HCT116 (cell line): Measurements from ENCODE around the gene ZNF761.
"Not testable (repeated sequence)": the region's sequence is repeated elsewhere in the genome, so short reads cannot be mapped to it uniquely, and the experiment has no call there.

Experiments used
- CBX3 ChIP-seq: IDR thresholded peaks from 2 replicates; pipeline ENCODE4 v1.6.1; 2012; ENCODE audit warnings: low read depth
- EZH2 ChIP-seq: fragments of 200-600 bp; sonication (generic); IDR thresholded peaks from 2 replicates; pipeline ENCODE4 v1.6.1; 2017; ENCODE audit warnings: antibody characterized with exemption, mixed run types
- JUND ChIP-seq: IDR thresholded peaks from 2 replicates; pipeline ENCODE4 v1.6.1; 2012
- POLR2A ChIP-seq: IDR thresholded peaks from 2 replicates; pipeline ENCODE4 v1.7.0; 2011; ENCODE audit warnings: borderline replicate concordance; ENCODE audit not compliant: insufficient read depth, insufficient read length; ENCODE audit errors: extremely low read depth
- POLR2AphosphoS5 ChIP-seq: IDR thresholded peaks from 2 replicates; pipeline ENCODE4 v1.6.1; 2011; ENCODE audit warnings: mild to moderate bottlenecking, low read depth, low read length, moderate library complexity
- ZNF274 ChIP-seq: fragments of 200-500 bp; sonication (Bioruptor generic); IDR thresholded peaks from 2 replicates; pipeline ENCODE4 v1.6.1; 2014; ENCODE audit warnings: mild to moderate bottlenecking, low read depth, low read length, inconsistent platforms
- TF ChIP-seq, protein P1 (sequence below), 3 experiments: fragments of 200-600 bp in 1 of 3; sonication (generic) in 1 of 3; IDR thresholded peaks in 2 of 3; conservative IDR thresholded peaks in 1 of 3; 2 replicates each; pipeline ENCODE4 v1.5.1; 2012 to 2017; ENCODE audit warnings: low read depth in 2 of 3, low read length in 2 of 3, antibody characterized with exemption in 1 of 3, borderline replicate concordance in 1 of 3, control low read depth in 1 of 3, mild to moderate bottlenecking in 1 of 3, mixed read lengths in 1 of 3, mixed run types in 1 of 3, moderate library complexity in 1 of 3; ENCODE audit not compliant: insufficient read depth in 1 of 3
- TF ChIP-seq, protein P2 (sequence below): IDR thresholded peaks from 2 replicates; pipeline ENCODE4 v1.6.1; 2012
- TF ChIP-seq, protein P3 (sequence below): IDR thresholded peaks from 2 replicates; pipeline ENCODE4 v1.6.1; 2012
- TF ChIP-seq, protein P4 (sequence below): IDR thresholded peaks from 2 replicates; pipeline ENCODE4 v1.6.1; 2012; ENCODE audit warnings: low read depth
- TF ChIP-seq, protein P5 (sequence below): IDR thresholded peaks from 2 replicates; pipeline ENCODE4 v1.6.1; 2011; ENCODE audit warnings: mild to moderate bottlenecking, low read length, moderate library complexity; ENCODE audit not compliant: insufficient replicate concordance; ENCODE audit errors: extremely low read depth

DNA sequence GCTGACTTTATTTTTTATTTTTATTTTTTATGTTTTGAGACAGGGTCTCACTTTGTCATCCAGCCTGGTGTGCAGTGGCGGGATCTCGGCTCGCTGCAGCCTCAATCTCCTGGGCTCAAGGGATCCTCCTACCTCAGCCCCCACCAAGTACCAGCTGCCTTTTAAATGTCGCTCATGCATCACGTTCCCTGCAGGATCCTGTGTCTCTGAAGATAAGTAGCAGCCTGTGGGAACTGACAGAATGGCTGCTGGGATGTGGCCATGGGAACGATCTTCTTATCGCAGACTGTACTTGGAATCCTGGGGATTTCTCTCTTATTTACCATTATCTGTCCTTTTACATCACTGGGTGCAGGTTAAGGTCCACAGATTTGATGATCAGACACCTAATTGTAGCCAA lies 71.4 kb downstream of the ZNF761 start:
- TF ChIP-seq JUND, POLR2AphosphoS5, EZH2, ZNF274, CBX3, POLR2A: not testable (repeated sequence)
- TF ChIP-seq, protein P1, sequence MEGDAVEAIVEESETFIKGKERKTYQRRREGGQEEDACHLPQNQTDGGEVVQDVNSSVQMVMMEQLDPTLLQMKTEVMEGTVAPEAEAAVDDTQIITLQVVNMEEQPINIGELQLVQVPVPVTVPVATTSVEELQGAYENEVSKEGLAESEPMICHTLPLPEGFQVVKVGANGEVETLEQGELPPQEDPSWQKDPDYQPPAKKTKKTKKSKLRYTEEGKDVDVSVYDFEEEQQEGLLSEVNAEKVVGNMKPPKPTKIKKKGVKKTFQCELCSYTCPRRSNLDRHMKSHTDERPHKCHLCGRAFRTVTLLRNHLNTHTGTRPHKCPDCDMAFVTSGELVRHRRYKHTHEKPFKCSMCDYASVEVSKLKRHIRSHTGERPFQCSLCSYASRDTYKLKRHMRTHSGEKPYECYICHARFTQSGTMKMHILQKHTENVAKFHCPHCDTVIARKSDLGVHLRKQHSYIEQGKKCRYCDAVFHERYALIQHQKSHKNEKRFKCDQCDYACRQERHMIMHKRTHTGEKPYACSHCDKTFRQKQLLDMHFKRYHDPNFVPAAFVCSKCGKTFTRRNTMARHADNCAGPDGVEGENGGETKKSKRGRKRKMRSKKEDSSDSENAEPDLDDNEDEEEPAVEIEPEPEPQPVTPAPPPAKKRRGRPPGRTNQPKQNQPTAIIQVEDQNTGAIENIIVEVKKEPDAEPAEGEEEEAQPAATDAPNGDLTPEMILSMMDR (IDR thresholded peaks at IDR 0.05 in 2 of 3, conservative IDR thresholded peaks at IDR 0.05 in 1 of 3; ENCODE audit: borderline replicate concordance in 1 of 3, insufficient read depth in 1 of 3, low read depth in 2 of 3, low read length in 2 of 3): not testable (repeated sequence)
- TF ChIP-seq, protein P2, sequence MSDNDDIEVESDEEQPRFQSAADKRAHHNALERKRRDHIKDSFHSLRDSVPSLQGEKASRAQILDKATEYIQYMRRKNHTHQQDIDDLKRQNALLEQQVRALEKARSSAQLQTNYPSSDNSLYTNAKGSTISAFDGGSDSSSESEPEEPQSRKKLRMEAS: not testable (repeated sequence)
- TF ChIP-seq, protein P3, sequence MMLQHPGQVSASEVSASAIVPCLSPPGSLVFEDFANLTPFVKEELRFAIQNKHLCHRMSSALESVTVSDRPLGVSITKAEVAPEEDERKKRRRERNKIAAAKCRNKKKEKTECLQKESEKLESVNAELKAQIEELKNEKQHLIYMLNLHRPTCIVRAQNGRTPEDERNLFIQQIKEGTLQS: not testable (repeated sequence)
- TF ChIP-seq, protein P4, sequence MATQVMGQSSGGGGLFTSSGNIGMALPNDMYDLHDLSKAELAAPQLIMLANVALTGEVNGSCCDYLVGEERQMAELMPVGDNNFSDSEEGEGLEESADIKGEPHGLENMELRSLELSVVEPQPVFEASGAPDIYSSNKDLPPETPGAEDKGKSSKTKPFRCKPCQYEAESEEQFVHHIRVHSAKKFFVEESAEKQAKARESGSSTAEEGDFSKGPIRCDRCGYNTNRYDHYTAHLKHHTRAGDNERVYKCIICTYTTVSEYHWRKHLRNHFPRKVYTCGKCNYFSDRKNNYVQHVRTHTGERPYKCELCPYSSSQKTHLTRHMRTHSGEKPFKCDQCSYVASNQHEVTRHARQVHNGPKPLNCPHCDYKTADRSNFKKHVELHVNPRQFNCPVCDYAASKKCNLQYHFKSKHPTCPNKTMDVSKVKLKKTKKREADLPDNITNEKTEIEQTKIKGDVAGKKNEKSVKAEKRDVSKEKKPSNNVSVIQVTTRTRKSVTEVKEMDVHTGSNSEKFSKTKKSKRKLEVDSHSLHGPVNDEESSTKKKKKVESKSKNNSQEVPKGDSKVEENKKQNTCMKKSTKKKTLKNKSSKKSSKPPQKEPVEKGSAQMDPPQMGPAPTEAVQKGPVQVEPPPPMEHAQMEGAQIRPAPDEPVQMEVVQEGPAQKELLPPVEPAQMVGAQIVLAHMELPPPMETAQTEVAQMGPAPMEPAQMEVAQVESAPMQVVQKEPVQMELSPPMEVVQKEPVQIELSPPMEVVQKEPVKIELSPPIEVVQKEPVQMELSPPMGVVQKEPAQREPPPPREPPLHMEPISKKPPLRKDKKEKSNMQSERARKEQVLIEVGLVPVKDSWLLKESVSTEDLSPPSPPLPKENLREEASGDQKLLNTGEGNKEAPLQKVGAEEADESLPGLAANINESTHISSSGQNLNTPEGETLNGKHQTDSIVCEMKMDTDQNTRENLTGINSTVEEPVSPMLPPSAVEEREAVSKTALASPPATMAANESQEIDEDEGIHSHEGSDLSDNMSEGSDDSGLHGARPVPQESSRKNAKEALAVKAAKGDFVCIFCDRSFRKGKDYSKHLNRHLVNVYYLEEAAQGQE: not testable (repeated sequence)
- TF ChIP-seq, protein P5, sequence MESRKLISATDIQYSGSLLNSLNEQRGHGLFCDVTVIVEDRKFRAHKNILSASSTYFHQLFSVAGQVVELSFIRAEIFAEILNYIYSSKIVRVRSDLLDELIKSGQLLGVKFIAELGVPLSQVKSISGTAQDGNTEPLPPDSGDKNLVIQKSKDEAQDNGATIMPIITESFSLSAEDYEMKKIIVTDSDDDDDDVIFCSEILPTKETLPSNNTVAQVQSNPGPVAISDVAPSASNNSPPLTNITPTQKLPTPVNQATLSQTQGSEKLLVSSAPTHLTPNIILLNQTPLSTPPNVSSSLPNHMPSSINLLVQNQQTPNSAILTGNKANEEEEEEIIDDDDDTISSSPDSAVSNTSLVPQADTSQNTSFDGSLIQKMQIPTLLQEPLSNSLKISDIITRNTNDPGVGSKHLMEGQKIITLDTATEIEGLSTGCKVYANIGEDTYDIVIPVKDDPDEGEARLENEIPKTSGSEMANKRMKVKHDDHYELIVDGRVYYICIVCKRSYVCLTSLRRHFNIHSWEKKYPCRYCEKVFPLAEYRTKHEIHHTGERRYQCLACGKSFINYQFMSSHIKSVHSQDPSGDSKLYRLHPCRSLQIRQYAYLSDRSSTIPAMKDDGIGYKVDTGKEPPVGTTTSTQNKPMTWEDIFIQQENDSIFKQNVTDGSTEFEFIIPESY: not testable (repeated sequence)
